Progenitor cell of endocrine pancreas (in vitro differentiated cells): ENCODE data around the gene MCAM. TPM values are rescaled to one million over a fixed set of nuclear protein-coding genes. Genes with fewer than 3 reads are reported as not detected.

Source experiments
- DNase-seq: peaks from one replicate; pipeline ENCODE4 v3.0.0; 2021; ENCODE audit warnings: low spot score; ENCODE audit not compliant: unreplicated experiment
- H3K27ac Mint-ChIP-seq: 2 replicates; pipeline ENCODE4 v1.8.0; 2021; ENCODE audit warnings: mild to moderate bottlenecking, moderate library complexity, mixed read lengths
- H3K27me3 Mint-ChIP-seq: 2 replicates; pipeline ENCODE4 v1.8.0; 2021; ENCODE audit warnings: mixed read lengths
- H3K36me3 Mint-ChIP-seq: 2 replicates; pipeline ENCODE4 v1.8.0; 2022; ENCODE audit warnings: mixed read lengths; ENCODE audit not compliant: insufficient read depth
- H3K4me1 Mint-ChIP-seq: 2 replicates; pipeline ENCODE4 v1.8.0; 2021; ENCODE audit warnings: low read depth, mixed read lengths
- H3K4me3 Mint-ChIP-seq: 2 replicates; pipeline ENCODE4 v1.8.0; 2021; ENCODE audit warnings: low read depth, mild to moderate bottlenecking, moderate library complexity, mixed read lengths
- H3K9me3 Mint-ChIP-seq: 2 replicates; pipeline ENCODE4 v1.8.0; 2021; ENCODE audit warnings: low read depth, mixed read lengths
- CTCF ChIP-seq: fragments of 200-600 bp; sonication (generic); IDR thresholded peaks from one replicate; pipeline ENCODE4 v1.5.0; 2021; ENCODE audit warnings: antibody characterized with exemption, mild to moderate bottlenecking; ENCODE audit not compliant: unreplicated experiment
- total RNA-seq: library from RNA; stranded (reverse); gene quantifications from 2 replicates; pipeline ENCODE4 v1.2.1, GENCODE V29; 2021

Gene MCAM
- total RNA-seq, 1 donor from 2014 or later: 12.7 TPM

- TF ChIP-seq CTCF: no peak
- no peak overlapping the region for H3K4me3 Mint-ChIP-seq
- peaks cover 58% of the 10 kb centered on the region for H3K27me3 Mint-ChIP-seq
- no peak for DNase-seq
- no peak overlapping the region for H3K27ac Mint-ChIP-seq
- no peaks in the 10 kb centered on the region for H3K9me3 Mint-ChIP-seq
- no peaks in the 10 kb centered on the region for H3K36me3 Mint-ChIP-seq
- peaks cover 3% of the 10 kb centered on the region for H3K4me1 Mint-ChIP-seq
Observed at GRCh38 chr11:119347940-119348605, 31.1 kb upstream of the MCAM start.

- Mint-ChIP-seq H3K36me3 (no peaks in the 10 kb centered on the region), H3K27me3 (peaks cover 64% of the 10 kb centered on the region), H3K4me3 (no peak overlapping the region), H3K9me3 (no peaks in the 10 kb centered on the region), H3K27ac (no peak overlapping the region), H3K4me1 (no peaks in the 10 kb centered on the region)
- no peak for TF ChIP-seq CTCF
- DNase-seq: no peak
Observed at GRCh38 chr11:119347242-119347641, 30.3 kb upstream of the MCAM start.

GRCh38 chr11:119346605-119347004 is 29.7 kb upstream of the MCAM start, which contains the start of gene MFRP:
TSS of gene MFRP (minus strand) at chr11:119346705. CDS start at chr11:119346513, 192 bp downstream.
- Mint-ChIP-seq H3K4me1 (no peaks in the 10 kb centered on the region), H3K4me3 (no peak within 1 kb of the TSS), H3K27me3 (peaks cover 66% of the 10 kb centered on the region), H3K9me3 (no peaks in the 10 kb centered on the region), H3K27ac (no peak within 1 kb of the TSS), H3K36me3 (no peaks in the 10 kb centered on the region)
- TF ChIP-seq CTCF: no peak
- no peak for DNase-seq

- H3K27ac Mint-ChIP-seq: no peak overlapping the region
Observed at GRCh38 chr11:119345685-119346084, 28.8 kb upstream of the MCAM start.

More at GRCh38 chr11:119345685-119346084, 28.8 kb upstream of the MCAM start:
- no peak for DNase-seq
- Mint-ChIP-seq H3K27me3 (peaks cover 69% of the 10 kb centered on the region), H3K4me1 (no peaks in the 10 kb centered on the region), H3K4me3 (no peak overlapping the region), H3K9me3 (no peaks in the 10 kb centered on the region), H3K36me3 (no peaks in the 10 kb centered on the region)
- no peak for TF ChIP-seq CTCF
